HG02759 (cell line): ENCODE measurements around the gene MYH9.

Experiments used
- ATAC-seq: cut with Tn5 transposase; IDR thresholded peaks from one replicate; pipeline ENCODE4 v1.9.1; 2021; ENCODE audit warnings: mild to moderate bottlenecking, moderate library complexity; ENCODE audit not compliant: unreplicated experiment

Gene MYH9

DNA sequence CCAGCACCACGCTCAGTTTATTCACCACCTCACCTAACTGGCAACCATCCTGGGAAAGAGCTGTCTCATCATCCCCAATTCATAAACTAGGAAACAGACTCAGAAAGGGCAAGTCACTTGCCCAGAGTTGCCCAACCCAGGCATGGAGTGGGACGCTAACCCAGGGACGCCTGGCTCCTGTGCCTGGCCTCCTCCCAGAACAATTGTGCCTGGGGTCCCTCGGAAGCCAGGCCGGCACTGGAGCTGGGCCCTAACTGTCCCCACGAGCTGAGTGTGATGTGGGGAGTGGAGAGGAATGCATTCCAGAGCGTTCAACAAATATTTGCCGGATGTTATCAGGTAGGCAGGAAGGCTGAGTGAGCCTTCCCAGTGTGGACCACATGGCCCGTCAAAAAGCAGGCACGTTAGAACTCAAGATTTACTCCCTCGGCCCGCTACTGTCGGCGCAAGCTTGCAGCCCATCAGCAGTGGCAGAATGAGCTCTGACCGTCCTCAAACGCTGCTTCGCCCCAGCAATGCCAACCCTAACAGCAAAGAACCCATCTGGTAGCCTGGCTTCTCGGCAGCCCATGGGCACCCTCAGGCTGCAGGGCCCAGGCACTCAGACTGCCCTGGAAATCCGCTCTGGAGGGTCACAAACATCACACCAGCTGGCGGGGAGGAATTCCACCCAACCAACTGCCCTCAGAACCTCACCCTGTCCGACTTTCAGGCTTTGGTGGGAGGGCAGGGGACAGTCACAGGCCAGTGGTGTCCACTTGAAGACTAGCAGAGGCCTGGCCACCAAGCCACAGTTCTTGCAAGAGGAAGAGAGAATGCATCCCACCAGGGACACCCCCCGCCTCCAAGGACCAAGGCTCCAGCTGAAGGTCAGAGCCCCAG is 35.6 kb downstream of the MYH9 start:
- ATAC-seq: no peak

DNA sequence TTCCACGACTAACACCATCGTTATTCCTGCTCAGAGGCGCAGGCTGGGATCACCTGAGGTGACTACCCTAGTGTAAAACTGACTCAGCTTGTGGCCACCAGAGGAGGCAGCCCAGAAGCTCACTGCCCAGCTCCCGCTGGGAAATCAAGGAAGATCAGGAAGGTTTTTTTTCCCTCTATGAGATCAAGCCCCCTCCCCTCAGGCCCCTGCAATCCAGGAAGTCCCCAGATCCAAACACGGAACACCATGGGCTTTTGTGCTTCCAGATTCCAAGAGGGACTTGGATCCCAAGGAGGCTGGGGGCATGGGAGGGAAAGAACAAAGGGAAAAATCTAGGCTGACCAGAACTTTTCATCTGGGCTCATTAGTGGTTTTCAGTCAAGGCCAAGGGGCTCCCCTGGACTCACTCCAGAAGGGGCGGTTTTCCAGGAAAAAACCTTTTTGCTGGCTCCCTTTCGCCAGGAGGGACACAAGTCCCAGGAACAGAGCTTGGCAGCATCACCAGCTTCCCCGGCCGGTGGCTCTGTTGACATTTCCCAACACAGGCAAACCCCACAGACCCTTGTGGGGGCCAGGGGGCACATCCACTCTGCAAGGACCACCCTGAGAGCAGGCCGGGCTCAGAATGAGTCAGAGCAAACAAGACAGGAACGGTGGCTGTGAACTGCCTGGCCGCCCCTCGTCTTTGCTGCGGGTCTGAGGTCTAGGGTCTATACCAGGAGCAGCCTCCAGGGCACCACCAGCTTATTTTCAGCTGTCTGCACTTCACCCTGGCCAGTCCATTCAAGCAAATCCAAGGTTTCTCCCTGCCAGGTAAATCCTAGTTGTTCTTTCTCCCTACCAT is 36.8 kb downstream of the MYH9 start:
- no peak for ATAC-seq

DNA sequence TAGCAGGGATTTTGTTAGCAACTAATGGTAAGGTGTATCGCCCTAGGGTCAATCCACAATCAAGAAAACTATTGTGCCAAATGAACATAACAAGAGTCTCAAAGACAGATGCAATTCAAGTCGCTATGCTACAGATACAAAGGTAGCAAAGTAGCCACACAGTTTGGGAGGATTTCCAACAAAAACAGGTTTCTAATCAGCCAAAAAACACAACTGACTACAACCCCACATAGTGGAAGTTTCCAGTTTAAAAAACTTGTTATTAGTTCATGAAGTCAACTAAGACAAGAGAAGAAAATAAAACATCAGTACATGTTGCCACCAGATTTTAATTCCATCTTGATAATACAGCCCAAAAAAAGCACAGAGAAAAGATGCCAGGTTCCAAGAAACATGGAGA is 38.0 kb downstream of the MYH9 start:
- no peak for ATAC-seq

DNA sequence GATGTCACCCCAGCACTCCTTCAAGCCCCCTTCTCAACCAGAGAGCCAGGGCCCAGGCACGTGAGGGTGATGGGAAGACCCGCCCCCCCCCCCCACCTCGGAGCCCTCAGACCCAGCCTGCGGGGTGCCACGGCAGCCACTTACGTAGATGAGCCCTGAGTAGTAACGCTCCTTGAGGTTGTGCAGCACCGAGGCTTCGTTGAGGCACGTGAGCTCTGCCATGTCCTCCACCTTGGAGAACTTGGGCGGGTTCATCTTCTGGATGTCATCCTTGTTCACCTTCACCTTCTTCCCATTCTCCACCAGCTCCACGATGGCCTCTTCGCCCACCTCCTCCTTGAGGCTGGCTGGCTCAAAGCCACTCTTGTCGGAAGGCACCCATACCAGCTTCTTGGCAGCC is 39.0 kb downstream of the MYH9 start:
- no peak for ATAC-seq

- ATAC-seq: no peak
These were observed 40.7 kb downstream of the MYH9 start for GRCh38 chr22:36347094-36347493.

DNA sequence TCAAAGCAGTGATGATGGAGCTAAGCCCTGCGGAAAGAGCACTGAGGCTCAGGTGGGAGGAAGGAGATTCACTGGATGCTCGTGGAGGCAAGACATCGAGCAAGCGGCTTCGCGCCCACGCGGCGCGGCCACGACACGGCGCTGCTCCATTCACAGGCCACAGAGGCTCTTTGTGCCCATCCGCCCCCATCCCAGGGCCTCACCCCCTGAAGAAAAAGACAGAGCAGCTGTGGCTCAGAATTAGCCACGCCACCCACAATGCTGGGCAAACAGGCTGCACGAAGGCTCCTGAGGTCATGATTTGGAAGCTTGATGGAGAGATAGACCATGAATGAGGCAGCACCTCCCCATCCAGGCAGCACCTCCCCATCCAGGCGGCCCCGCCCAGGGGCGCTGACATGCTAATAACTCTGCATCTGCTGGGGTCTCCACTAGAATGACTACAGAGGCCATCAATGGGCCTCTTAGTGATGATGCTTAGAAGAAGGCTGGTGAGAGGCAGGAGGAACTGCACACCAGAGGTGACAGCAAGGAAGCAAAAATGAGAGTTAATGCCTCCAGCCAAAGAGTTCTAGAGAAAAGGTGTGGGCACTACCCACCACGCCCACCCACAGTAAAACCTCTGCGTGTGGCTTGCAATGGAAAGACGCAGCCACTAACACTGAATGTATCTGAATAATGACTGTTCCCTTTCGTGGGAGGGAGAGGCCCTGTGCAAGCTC is 43.5 kb downstream of the MYH9 start:
- ATAC-seq: no peak

DNA sequence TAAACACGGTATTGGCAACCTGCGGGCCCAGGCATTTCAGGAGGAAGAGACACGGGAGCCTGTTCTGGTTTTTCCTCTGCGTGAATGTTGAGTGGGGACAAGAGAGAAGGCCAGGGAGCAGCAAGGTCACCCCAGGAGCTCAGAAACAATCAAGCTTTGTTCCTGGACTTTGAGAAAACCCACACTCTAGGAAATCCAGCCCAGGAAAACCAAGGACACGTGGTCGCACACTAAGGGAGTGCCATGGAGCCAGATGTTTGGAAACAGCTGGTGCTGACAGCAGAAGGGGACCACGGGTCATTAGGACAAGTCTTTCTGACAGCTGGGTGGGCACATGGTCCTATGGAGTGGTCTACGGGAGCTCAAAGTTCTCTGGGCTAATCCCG is 44.1 kb downstream of the MYH9 start:
- no peak for ATAC-seq

DNA sequence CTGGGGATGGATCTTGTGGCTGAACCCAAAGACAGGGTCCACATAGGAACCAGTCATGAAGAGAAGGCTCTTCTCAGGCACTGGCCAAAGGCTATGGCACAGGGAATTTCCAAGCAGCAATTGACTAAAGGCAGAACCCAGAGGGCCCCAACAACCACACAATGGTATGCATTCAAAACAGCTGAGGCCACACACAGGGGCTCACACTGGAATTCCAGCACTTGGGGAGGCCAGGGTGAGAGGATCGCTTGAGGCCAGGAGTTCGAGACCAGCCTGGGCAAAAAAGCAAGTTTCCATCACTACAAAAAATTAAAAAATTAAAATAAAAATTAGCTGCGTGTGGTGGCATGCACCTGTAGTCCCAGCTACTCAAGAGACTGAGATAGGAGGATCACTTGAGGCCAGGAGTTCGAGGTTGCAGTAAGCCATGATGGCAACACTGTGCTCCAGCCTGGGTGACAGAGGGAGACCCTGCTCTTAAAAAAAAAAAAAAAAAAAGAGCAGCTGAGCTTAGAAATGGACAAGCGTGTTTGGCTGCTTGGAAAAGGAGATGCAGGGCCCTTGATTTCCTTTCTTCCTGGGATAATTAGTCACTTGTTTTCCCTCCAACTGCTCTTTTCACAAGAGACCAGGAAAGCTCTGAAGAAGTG is 44.6 kb downstream of the MYH9 start:
- ATAC-seq: no peak

DNA sequence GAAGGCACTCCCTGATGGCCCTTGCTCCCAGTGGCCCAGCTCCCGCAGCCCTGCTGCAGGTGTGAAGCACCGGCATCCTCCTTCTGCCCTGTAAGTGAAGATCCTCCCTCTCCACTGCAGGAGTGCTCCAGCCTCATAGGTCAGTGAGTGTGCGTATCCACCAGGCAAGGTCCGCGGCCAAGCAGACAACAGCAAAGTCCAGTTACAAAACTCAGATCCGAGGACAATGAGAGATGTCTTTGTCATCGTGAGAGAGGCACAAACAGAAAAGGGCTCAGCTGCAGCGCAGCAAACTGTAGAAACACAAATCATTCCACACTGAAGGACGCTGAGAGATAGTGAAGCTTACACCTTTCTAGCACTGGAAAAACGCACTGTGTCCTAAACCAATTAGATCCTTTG is 46.1 kb downstream of the MYH9 start:
- ATAC-seq: no peak

GRCh38 chr22:36340621-36341020 is 47.1 kb downstream of the MYH9 start:
- no peak for ATAC-seq

DNA sequence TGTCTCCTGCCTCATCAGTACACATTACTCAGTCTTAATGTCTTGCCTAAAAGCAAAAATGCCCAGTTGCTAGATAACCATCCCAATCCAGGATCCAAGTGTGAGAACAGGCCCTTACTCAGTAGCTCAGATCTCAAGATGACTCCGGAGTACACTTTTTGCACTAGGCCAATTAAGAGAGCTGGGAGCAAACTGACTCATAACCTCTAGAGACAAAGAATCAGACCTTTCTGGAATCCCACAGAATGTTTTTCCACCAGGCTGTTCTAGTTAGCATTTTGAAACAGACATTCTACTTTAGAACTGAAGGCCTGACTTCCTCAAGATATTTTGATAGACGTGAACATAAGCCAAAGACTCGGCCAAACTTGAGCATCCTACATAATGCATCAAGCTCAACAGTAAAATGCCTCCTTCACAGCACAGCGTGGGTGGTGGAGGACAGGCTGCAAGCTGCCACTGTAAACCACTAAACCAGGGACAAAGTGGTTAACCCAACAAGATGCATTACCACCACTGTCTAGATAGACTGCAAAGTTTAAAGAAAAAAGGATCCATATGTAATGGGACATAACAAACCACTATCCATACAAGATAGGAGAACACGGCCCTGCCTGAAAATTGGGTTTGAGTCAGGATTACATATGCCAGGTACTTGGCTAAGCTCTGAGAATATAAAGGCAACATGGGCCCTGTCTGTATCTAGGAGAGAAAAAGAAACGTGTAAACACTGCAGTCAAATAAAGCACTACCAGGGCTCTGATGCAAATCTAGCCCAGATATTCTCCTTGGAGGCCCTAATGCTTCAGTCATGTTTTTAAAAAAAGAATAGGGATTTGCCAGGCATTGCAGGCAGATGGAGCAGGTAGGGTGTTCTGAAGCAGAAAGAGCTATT is 48.3 kb downstream of the MYH9 start:
- ATAC-seq: no peak

DNA sequence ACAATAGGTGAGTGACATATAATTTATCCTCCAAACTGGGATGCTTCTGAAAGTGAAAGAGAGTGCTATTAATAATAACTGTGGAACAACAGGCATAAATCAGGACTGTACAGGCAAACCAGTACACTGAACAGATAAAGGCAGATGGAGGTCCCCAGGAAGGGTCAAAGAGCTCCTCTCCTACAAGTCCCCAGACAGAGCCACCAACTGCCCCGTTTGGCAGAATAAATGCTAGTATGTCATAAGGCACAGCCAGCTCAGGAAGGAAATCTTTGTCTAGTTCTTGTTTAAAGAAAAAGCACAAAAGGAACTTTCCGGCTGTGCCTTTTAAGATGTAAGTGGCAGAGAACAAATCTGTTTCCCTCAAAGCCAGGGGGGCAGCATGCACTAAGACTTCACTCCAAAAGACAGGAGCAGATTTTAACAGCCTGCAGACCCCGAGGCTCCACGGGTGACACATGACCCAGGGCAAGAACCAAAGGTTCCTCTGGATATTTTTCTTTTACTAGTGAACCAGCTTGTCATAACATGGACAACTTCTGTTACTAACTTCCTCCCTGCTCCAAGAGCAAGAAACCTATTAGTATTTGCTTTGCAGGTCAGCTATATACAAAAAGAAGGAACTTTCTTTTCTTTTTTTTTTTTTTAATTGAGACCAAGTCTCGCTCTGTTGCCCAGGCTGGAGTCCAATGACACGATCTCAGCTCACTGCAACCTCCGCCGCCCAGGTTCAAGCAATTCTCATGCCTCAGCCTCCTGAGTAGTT is 50.2 kb downstream of the MYH9 start:
- ATAC-seq: no peak

DNA sequence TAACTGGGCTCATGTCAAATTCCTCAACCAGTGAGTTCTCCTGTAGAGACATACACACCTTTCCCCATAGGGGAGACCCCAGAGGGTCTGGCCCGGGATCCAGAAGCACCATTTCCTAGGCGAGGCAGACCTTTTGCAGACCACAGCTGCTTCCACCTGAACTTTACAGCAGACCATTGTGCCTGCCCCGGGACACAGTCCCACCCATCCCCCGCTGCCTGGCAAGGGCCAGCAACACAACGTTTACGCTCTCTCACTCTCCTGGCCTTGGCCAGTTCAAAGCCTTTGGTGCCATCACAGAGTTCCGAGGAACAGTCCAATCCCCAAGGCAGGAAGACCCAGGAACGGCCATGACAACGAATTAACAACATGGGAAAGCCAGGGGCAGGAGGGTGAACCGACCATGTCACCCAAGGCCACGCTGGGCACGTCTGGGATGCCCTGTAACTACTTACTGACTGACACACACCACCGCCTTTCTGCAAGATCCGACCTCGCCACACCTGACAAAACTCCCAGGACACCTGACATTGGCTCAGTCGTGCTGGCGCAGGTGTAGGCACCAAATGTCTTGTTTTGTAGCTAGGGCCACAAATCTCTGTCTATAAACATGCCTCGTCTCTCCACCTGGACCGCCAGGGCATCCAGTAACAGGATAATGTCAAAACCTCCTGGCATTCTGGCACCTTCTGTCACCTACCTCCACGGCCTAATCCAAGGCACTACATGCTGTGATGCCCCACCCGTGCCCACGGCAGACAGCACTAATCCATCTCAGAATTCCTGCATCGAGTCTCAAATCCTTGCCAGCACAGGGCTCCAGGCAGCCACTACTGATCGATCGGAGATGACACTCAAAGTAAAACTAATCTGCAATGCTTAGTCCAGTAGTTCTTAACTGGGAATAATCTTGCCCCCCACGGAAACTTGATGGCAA is 51.3 kb downstream of the MYH9 start:
- ATAC-seq: no peak

DNA sequence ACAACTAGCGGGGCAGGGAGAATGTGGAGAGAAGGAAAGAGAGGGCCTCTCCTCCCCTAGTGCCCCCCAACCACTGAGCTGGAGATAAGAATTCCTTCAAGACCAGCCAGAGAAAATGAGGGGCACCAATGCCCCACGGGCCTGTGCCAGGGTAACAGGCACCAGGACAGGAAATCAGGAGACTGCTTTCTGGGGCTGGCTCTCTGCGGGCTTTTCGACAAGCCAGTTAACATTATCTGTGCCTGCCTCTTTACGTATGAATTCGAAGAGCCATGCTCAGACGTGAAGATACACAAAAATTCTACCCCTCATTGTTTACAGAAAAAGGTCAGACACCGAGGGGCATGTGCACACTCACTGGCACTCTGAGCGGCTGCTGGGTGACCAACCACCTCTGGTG is 52.1 kb downstream of the MYH9 start:
- ATAC-seq: no peak

DNA sequence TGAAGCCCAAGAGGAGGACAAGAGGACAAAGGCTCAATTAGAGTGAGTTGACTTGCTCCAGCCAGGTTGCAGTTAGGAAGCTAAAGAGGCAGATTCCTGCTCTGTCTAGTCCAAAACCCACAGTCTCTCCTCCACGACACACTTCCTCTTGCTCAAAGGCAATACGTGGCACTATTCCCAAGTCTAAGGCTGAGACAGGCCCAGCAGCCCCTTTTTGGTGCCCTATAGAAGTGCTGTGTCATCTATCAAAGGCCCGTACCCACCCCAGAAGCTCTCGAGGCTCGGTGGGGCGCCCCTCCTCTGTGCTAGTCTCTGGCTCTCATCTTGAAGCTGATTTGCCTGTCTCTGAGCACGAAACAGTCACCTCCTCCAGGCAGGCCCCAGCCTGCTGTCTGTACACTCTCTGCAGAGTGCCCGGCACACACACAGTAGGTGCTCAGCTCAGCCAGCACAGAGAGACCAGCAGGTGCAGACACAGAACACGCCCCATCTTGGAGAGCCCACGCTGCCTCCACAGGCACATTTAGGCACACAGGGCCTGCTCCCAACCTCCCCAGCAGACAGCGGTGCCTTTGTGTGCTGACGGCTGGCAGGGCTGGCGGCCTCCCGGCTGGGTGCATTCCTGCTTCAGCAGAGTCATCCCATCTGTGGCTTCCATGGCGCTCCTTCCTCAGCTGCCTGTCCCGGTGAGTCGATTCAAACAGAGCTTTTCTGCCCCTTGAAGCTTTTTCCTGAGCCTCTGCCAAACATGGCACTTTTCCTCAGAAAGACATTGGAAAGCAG is 52.8 kb downstream of the MYH9 start:
- ATAC-seq: no peak

DNA sequence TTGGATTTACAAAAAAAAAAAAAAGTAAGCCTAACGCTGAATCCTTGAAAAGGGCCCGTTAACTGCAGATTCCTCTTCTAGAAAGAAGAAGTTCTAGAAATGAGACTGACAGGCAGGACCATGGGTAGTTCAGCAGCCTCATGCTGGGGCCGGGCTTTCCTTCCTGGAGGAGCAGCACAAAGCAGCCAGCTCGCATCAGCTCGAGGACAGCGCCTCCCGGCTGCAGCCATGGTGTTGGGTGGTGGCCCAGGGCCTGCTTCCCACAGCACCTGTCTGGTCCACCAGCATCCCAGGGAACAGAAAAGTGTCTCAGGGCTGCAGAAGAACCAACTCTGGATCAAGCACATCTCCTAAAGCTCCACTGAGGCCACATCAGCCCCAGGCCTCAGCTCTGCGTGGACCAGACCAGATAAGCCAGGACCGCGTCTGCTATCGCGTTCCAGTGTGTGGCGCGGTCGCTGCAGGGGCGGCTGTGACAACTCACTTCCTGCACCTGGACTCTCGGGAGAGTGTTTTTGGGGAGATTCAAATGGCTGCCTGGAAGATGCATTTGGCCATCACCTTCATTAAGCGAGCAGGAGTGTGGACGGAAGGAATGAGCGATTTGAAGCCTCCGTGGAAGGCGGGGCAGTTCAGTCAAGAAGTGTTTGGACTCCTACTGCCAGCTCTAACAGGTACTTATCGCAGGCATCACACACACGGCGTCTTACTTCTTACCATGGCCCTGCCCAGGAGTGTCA is 53.5 kb downstream of the MYH9 start:
- no peak for ATAC-seq

GRCh38 chr22:36333644-36334043 is 54.1 kb downstream of the MYH9 start:
- ATAC-seq: no peak
